A673 (cell line): ENCODE results near the gene CDK3.

Experiments used
- EZH2 ChIP-seq: fragments of 200-600 bp; sonication (generic); IDR thresholded peaks from 2 replicates; pipeline ENCODE4 v1.6.1; 2017; ENCODE audit warnings: borderline replicate concordance, low read depth, mild to moderate bottlenecking, mixed read lengths, antibody characterized with exemption, low read length; ENCODE audit not compliant: poor library complexity, severe bottlenecking
- TF ChIP-seq, protein P1 (sequence below): fragments of 300-800, 200-600 bp; sonication (generic); conservative IDR thresholded peaks from 2 replicates; pipeline ENCODE4 v1.5.1; 2017; ENCODE audit warnings: low read depth, mild to moderate bottlenecking, antibody characterized with exemption, low read length, moderate library complexity, mixed read lengths

DNA sequence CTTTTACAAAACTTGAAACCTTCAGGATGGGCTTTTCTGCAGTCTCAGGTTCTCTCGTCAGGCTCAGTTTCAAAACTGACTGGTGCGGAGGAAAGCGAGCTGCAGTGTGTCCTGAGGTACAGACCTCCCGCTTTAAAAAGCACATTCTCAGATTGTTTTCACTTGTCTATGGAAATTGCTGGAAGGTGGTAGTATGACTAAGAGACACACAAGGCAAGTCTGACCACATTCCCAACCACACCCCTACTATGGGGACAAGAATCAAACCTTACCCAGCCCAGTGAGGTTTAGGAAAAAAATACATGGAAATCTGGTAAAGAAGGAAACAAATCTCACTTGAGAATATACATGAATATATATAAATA, 53.4 kb downstream of the CDK3 start:
- TF ChIP-seq, protein P1, sequence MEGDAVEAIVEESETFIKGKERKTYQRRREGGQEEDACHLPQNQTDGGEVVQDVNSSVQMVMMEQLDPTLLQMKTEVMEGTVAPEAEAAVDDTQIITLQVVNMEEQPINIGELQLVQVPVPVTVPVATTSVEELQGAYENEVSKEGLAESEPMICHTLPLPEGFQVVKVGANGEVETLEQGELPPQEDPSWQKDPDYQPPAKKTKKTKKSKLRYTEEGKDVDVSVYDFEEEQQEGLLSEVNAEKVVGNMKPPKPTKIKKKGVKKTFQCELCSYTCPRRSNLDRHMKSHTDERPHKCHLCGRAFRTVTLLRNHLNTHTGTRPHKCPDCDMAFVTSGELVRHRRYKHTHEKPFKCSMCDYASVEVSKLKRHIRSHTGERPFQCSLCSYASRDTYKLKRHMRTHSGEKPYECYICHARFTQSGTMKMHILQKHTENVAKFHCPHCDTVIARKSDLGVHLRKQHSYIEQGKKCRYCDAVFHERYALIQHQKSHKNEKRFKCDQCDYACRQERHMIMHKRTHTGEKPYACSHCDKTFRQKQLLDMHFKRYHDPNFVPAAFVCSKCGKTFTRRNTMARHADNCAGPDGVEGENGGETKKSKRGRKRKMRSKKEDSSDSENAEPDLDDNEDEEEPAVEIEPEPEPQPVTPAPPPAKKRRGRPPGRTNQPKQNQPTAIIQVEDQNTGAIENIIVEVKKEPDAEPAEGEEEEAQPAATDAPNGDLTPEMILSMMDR = no peak
- no peak for TF ChIP-seq EZH2
